HUES6 (cell line): ENCODE measurements around the gene BIRC2.
"Not testable (repeated sequence)": the region's sequence is repeated elsewhere in the genome, so short reads cannot be mapped to it uniquely, and the experiment has no call there.

Source experiments
- H3K27ac ChIP-seq: 2 replicates; pipeline ENCODE4 v1.7.0; 2013; ENCODE audit warnings: low read depth, mild to moderate bottlenecking, low read length, inconsistent platforms
- H3K27me3 ChIP-seq: 2 replicates; pipeline ENCODE4 v1.6.1; 2013; ENCODE audit warnings: low read length; ENCODE audit not compliant: control insufficient read depth, insufficient read depth
- H3K36me3 ChIP-seq: 2 replicates; pipeline ENCODE4 v1.6.1; 2013; ENCODE audit warnings: low read length; ENCODE audit not compliant: control insufficient read depth, insufficient read depth
- H3K4me1 ChIP-seq: 2 replicates; pipeline ENCODE4 v1.6.1; 2013; ENCODE audit warnings: low read length; ENCODE audit not compliant: control insufficient read depth, insufficient read depth
- H3K4me3 ChIP-seq: 2 replicates; pipeline ENCODE4 v1.5.1; 2013; ENCODE audit warnings: low read depth, low read length
- H3K9ac ChIP-seq: one replicate; pipeline ENCODE4 v1.6.1; 2013; ENCODE audit warnings: mild to moderate bottlenecking, low read length
- H3K9me3 ChIP-seq: 2 replicates; pipeline ENCODE4 v1.6.1; 2013; ENCODE audit warnings: low read depth, low read length; ENCODE audit not compliant: control insufficient read depth, insufficient read depth

BIRC2 gene

GRCh38 chr11:102347462-102348370 lies 702 bp downstream of the BIRC2 start:
- H3K9ac ChIP-seq, result peak overlapping the region; percentile 87
- peaks cover 19% of the 10 kb centered on the region for H3K36me3 ChIP-seq
- H3K9me3 ChIP-seq, result no peaks in the 10 kb centered on the region
- peak overlapping the region; percentile 95 for H3K4me3 ChIP-seq
- H3K27ac ChIP-seq, result peak overlapping the region; percentile 90
- peaks cover 4% of the 10 kb centered on the region for H3K4me1 ChIP-seq
- no peaks in the 10 kb centered on the region for H3K27me3 ChIP-seq

- Histone ChIP-seq H3K36me3 (peaks cover 41% of the 10 kb centered on the region), H3K4me1 (no peaks in the 10 kb centered on the region), H3K27ac (no peak overlapping the region), H3K27me3 (no peaks in the 10 kb centered on the region), H3K4me3 (no peak overlapping the region), H3K9me3 (no peaks in the 10 kb centered on the region), H3K9ac (no peak overlapping the region)
Observed at GRCh38 chr11:102357116-102357515, 10.1 kb downstream of the BIRC2 start.

DNA sequence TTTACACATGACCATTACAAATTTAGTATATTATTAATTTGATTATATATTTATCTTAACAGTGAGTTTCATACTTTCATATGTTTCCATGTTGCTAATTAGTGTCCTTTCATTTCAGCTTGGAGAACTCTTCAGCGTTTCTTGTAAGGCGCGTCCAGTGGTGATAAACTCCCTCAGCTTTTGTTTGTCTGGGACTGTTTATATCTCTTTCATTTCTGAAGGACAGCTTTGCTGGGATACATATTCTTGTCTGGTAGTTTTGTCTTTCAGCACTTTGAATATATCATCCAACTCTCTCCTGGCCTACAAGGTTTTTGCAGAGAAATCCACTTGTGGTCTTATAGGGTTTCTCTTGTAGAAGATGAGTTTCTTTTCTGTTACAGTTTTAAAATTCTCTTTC lies 12.4 kb downstream of the BIRC2 start:
- H3K9ac ChIP-seq, result no peak overlapping the region
- H3K36me3 ChIP-seq, result peaks cover 48% of the 10 kb centered on the region
- H3K4me1 ChIP-seq, result no peaks in the 10 kb centered on the region
- no peaks in the 10 kb centered on the region for H3K27me3 ChIP-seq
- no peak overlapping the region for H3K4me3 ChIP-seq
- no peaks in the 10 kb centered on the region for H3K9me3 ChIP-seq
- H3K27ac ChIP-seq, result no peak overlapping the region

DNA sequence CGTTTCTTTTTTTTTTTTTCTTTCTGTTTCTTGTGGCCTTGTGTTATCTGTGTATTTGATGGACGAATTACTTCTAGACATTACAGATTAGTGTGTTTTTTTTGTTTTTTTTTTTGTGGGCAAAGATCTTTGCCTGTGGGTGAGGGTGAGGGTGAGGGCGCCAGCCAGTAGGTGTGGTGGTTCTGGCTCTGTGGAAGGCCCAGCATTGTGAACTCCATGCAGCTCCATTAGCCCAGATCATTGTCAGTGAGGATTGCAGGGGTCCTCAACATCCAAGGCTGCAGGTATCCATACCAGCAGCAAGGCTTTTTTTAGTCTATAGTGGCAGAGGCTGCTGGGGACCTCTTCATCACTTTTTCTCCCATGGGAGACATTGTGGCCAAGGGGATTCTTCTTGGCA lies 13.7 kb downstream of the BIRC2 start:
- H3K27ac ChIP-seq, result no peak overlapping the region
- peaks cover 57% of the 10 kb centered on the region for H3K36me3 ChIP-seq
- no peak overlapping the region for H3K4me3 ChIP-seq
- no peak overlapping the region for H3K9ac ChIP-seq
- no peaks in the 10 kb centered on the region for H3K4me1 ChIP-seq
- H3K27me3 ChIP-seq, result no peaks in the 10 kb centered on the region
- no peaks in the 10 kb centered on the region for H3K9me3 ChIP-seq

DNA sequence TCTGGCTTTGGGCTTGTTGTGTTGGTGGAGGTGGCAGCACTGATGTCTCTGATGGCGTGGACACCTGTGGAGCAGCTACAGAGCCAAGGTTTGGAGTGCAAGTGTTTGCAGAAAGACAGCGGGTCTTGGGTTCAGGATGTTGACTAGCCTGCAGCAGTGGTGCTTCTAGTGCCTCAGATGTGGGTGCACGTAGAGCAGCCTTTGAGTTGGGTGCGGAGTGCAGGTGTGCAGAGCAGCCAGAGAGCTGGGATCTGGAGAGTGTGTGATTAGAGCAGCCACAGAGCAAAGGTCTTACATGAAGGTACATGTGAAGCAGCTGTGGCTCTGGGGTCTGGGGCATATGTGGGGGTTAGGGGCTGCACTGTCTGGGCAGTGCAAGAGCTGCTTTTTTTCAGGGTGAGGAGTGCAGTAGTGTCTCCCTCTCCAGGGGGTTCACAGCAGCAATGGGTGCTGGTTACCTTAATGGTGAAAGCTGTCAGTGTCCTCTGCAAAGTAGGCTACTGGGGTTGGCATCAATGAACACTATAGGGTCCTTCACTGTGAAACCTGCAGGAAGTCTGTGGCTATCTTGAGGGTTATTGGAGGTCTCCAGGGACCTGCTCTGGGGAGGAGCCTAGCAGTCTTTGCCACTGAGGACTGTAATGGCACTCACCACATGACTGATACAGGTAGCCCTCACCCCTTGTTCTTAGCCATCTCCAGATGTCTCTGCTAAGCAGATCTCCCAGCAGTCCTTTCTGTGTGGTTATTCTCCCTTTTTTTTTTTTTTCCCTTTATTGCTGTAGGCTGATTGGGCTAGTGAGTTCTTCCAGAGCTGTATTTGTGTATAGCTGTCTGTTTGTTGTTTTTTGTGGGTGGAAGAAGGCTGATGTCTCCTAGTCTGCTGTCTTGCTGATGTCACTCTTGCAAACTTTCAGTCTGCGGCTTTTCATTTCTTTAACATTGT lies 14.3 kb downstream of the BIRC2 start:
- Histone ChIP-seq H3K27me3 (no peaks in the 10 kb centered on the region), H3K27ac (no peak overlapping the region), H3K36me3 (peaks cover 62% of the 10 kb centered on the region), H3K9ac (no peak overlapping the region), H3K9me3 (no peaks in the 10 kb centered on the region), H3K4me3 (no peak overlapping the region), H3K4me1 (no peaks in the 10 kb centered on the region)

DNA sequence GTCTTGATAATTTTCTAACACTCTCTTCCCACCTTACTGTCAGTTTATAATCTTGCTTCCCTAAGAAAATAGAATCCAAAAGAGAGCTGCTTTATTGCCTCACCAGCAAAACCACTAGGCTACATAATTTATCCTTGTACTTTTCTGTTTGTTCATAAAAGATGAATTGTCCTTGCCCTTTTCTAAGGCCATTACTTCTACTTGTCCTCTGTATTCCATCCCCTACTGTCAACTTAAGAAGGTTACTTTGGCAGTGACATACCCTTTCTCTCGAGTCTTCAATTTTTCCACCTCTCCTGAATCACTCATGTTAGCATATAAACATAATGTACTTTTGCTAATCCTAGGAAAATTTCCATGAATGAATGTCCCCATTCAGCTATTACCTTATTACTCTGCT lies 18.0 kb downstream of the BIRC2 start:
- Histone ChIP-seq H3K4me3 (no peak overlapping the region), H3K4me1 (no peaks in the 10 kb centered on the region), H3K9ac (no peak overlapping the region), H3K9me3 (no peaks in the 10 kb centered on the region), H3K36me3 (peaks cover 77% of the 10 kb centered on the region), H3K27me3 (no peaks in the 10 kb centered on the region), H3K27ac (no peak overlapping the region)

- no peaks in the 10 kb centered on the region for H3K9me3 ChIP-seq
- H3K27me3 ChIP-seq, result no peaks in the 10 kb centered on the region
- peaks cover 61% of the 10 kb centered on the region for H3K36me3 ChIP-seq
- no peak overlapping the region for H3K4me3 ChIP-seq
- H3K27ac ChIP-seq, result no peak overlapping the region
- H3K4me1 ChIP-seq, result no peaks in the 10 kb centered on the region
- no peak overlapping the region for H3K9ac ChIP-seq
Observed at GRCh38 chr11:102367364-102367763, 20.4 kb downstream of the BIRC2 start.

GRCh38 chr11:102368472-102368871 lies 21.5 kb downstream of the BIRC2 start:
- no peak overlapping the region for H3K27ac ChIP-seq

GRCh38 chr11:102374633-102375424 lies 27.8 kb downstream of the BIRC2 start:
- H3K4me3 ChIP-seq, result peak overlapping the region; percentile 72
- peak overlapping the region; percentile 63 for H3K9ac ChIP-seq
- peaks cover 23% of the 10 kb centered on the region for H3K36me3 ChIP-seq
- not testable (repeated sequence) for H3K9me3 ChIP-seq, H3K4me1 ChIP-seq, H3K27me3 ChIP-seq
- peak overlapping the region; percentile 80 for H3K27ac ChIP-seq

More at GRCh38 chr11:102368472-102368871, 21.5 kb downstream of the BIRC2 start:
- H3K4me1 ChIP-seq, result no peaks in the 10 kb centered on the region
- no peaks in the 10 kb centered on the region for H3K9me3 ChIP-seq
- H3K9ac ChIP-seq, result no peak overlapping the region
- no peaks in the 10 kb centered on the region for H3K27me3 ChIP-seq
- H3K36me3 ChIP-seq, result peaks cover 49% of the 10 kb centered on the region
- H3K4me3 ChIP-seq, result no peak overlapping the region

GRCh38 chr11:102375720-102376399 lies 28.8 kb downstream of the BIRC2 start:
- H3K4me3 ChIP-seq, result no peak overlapping the region
- peaks cover 28% of the 10 kb centered on the region for H3K36me3 ChIP-seq
- no peaks in the 10 kb centered on the region for H3K9me3 ChIP-seq
- H3K9ac ChIP-seq, result no peak overlapping the region
- H3K27me3 ChIP-seq, result no peaks in the 10 kb centered on the region
- H3K4me1 ChIP-seq, result peaks cover 5% of the 10 kb centered on the region
- H3K27ac ChIP-seq, result no peak overlapping the region
